ENCODE measurements around the gene TMEM19. TPM values are rescaled to one million over a fixed set of nuclear protein-coding genes. Genes with fewer than 3 reads are reported as not detected.

Gene TMEM19
- total RNA-seq = 10 to 100 TPM; 10.5 to 14.1 TPM
- 10 to 100 TPM; 28.0 to 49.0 TPM for polyA plus RNA-seq

DNA sequence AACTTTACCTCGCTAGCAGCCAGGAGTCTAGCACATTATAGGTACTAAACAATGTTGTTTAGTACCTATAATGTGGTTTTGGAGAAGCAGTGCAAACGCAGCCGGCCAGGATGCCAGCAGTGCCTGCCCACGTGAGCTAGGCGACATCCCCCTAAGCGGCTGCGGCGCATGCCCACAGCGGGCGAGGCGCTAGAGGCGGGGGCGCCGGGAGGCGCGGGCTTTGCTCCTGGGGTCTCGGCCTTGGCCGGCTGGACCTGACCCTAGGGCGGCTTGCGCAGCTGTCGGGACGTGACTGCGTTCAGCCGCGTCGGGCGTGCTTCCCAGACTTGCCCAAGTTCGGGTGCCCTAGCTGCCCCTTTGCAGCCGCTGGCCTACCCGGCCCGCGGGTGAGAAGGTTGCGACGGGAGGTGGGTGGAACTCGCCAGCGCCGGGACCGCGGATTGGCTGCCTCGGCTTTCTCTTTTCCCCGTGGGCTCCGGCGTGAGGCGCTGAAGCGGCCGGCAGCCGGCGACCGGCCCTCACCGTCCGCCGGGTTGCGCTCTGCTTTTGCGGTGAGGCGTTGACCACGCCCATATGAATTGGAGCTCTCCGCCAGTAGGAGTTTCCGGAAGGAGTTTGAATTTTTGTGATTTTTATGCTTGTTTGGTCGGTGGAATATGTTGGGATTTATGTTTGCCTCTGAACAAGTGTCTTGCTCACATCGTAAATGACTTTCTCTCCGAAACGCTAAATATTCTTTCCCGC is at the start of gene TMEM19:
TMEM19 (plus strand) TSS at position 169 of the 744 bp plus-strand sequence. CDS start 599 bp downstream, outside the sequence.
- H3K4me3 ChIP-seq (ENCODE audit: low read length in 2 of 2) = peak within 1 kb of the TSS; percentile 47 to 73
- Mint-ChIP-seq H3K27me3 (no peaks in the 10 kb centered on the region), H3K27ac (peak within 1 kb of the TSS; percentile 80 to 98 (median 95)), H3K4me1 (peaks cover 10 to 32% (median 17%) of the 10 kb centered on the region in 4 donors), H3K4me3 (peak within 1 kb of the TSS; percentile 92 to 99 (median 96)), H3K9me3 (no peaks in the 10 kb centered on the region), H3K36me3 (peaks cover 5 to 7% of the 10 kb centered on the region in 2 donors)
- H3K9me3 ChIP-seq (ENCODE audit: control insufficient read depth in 1 of 2, low read length in 2 of 2) = no peaks in the 10 kb centered on the region
- peaks cover 27% of the 10 kb centered on the region for H3K4me1 ChIP-seq (ENCODE audit: insufficient read depth, low read length)
- peak; percentile 82 to 86 (median 84) for DNase-seq
- H3K27ac ChIP-seq (ENCODE audit: low read depth, low read length) = peak within 1 kb of the TSS; percentile 72
- intact Hi-C loops (cut with micrococcal nuclease) = loop anchor here (1.0 kb wide), 3 partner anchors 22 to 153 kb away; partner anchors contain the start of genes RAB21, TBC1D15 and THAP2
- CTCF ChIA-PET (ENCODE audit: partially characterized antibody) = interaction anchor here (0.7 to 4.3 kb wide), 15 partner anchors 8 to 331 kb away, joined by 3 to 60 read pairs (median 4); partner anchors contain the start of genes RAB21, THAP2 and ZFC3H1
- POLR2A ChIA-PET (ENCODE audit: partially characterized antibody) = interaction anchor here (0.8 to 5.7 kb wide), 17 partner anchors 9 to 160 kb away, joined by 3 to 233 read pairs (median 4); partner anchors contain the start of genes RAB21, TBC1D15, THAP2 and ZFC3H1
- no peaks in the 10 kb centered on the region for H3K36me3 ChIP-seq (ENCODE audit: insufficient read depth, low read length)
- no peaks in the 10 kb centered on the region for H3K27me3 ChIP-seq (ENCODE audit: insufficient read depth, low read length)

DNA sequence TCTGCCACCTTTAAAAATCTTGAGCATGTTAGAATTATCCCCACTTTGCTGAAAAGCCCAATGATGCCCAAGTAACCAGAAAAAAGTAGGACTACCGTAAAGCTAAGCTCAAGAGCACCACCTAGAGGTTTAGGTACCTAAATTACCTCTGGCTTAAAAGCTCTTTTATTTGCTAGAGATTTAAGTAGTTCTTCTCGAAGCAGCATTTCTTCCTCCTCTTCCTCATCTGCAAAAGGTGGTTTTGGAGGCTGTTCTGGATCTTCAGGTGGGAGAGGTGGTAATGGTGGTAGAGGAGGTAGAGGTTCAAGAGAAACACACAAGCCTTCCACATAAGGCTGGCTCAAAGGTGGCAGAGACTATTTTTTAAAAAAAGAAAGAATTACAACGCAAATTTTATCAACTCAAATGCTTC is 49.2 kb upstream of the TMEM19 start:
- H3K36me3 ChIP-seq (ENCODE audit: insufficient read depth, low read length) = peaks cover 62% of the 10 kb centered on the region
- CTCF ChIA-PET (ENCODE audit: partially characterized antibody) = interaction anchor here (1.0 to 3.5 kb wide), 26 partner anchors 9 to 1757 kb away, joined by 3 to 42 read pairs (median 6); partner anchors contain the start of genes RAB21, TBC1D15, THAP2 and TMEM19
- no peak overlapping the region for H3K4me3 Mint-ChIP-seq

DNA sequence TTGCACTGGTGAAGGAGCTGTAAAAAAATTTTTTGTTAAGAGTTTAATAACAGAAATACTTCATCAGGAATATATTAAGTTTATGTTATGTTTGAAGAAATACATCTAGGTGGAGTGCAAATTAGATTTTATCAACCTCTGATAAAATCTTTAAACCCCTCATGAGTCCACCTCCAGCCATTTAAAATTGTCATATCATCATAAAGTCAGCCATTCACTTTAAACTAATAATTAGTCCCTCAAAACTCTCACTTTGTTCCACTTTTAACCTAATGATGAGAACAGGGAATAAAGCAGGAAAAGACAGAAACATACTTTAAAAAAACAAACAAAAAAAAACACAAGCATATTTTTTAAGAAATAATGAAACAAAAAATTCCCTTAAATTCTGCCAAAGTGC is 47.4 kb upstream of the TMEM19 start:
- Mint-ChIP-seq H3K27ac (peak overlapping the region in 6 of 7 donors; percentile 6 to 59 (median 50)), H3K4me1 (peaks cover 12 to 30% (median 13%) of the 10 kb centered on the region in 4 donors), H3K27me3 (no peaks in the 10 kb centered on the region), H3K9me3 (no peaks in the 10 kb centered on the region), H3K36me3 (peaks cover 33 to 72% of the 10 kb centered on the region in 2 donors), H3K4me3 (no peak overlapping the region)
- Histone ChIP-seq H3K9me3 (ENCODE audit: control insufficient read depth in 1 of 2, low read length in 2 of 2) (no peaks in the 10 kb centered on the region), H3K27ac (ENCODE audit: low read depth, low read length) (no peak overlapping the region), H3K36me3 (ENCODE audit: insufficient read depth, low read length) (peaks cover 54% of the 10 kb centered on the region), H3K4me3 (ENCODE audit: low read length in 2 of 2) (no peak overlapping the region), H3K4me1 (ENCODE audit: insufficient read depth, low read length) (no peaks in the 10 kb centered on the region), H3K27me3 (ENCODE audit: insufficient read depth, low read length) (no peaks in the 10 kb centered on the region)
- ChIA-PET POLR2A (ENCODE audit: partially characterized antibody) (no interaction called here), CTCF (ENCODE audit: partially characterized antibody) (interaction anchor here (0.8 to 3.5 kb wide), 7 partner anchors 7 to 1760 kb away, joined by 3 to 42 read pairs (median 6); partner anchors contain the start of genes THAP2 and ZFC3H1)
- DNase-seq = no peak
- intact Hi-C loops (cut with micrococcal nuclease) = no loop called here

More for the DNA sequence above, 49.2 kb upstream of the TMEM19 start:
- H3K4me3 ChIP-seq (ENCODE audit: low read length in 2 of 2) = no peak overlapping the region
- Mint-ChIP-seq H3K4me1 (peaks cover 6 to 17% (median 9%) of the 10 kb centered on the region in 4 donors), H3K27ac (peak overlapping the region; percentile 25 to 94 (median 83)), H3K27me3 (no peaks in the 10 kb centered on the region), H3K36me3 (peaks cover 37 to 76% of the 10 kb centered on the region in 2 donors), H3K9me3 (no peaks in the 10 kb centered on the region)
- no peaks in the 10 kb centered on the region for H3K9me3 ChIP-seq (ENCODE audit: control insufficient read depth in 1 of 2, low read length in 2 of 2)
- DNase-seq = peak in 4 of 5 donors; percentile 52 to 59 (median 53)
- POLR2A ChIA-PET (ENCODE audit: partially characterized antibody) = interaction anchor here (0.9 to 1.1 kb wide), 4 partner anchors 26 to 118 kb away, joined by 3 to 6 read pairs (median 5); partner anchors contain the start of genes RAB21, TMEM19 and ZFC3H1
- no peak overlapping the region for H3K27ac ChIP-seq (ENCODE audit: low read depth, low read length)
- no peaks in the 10 kb centered on the region for H3K4me1 ChIP-seq (ENCODE audit: insufficient read depth, low read length)
- intact Hi-C loops (cut with micrococcal nuclease) = loop anchor here (1.0 to 2.0 kb wide), 3 partner anchors 26 to 221 kb away; partner anchors contain the start of gene ZFC3H1
- no peaks in the 10 kb centered on the region for H3K27me3 ChIP-seq (ENCODE audit: insufficient read depth, low read length)

- Histone ChIP-seq H3K36me3 (ENCODE audit: insufficient read depth, low read length) (peaks cover 52% of the 10 kb centered on the region), H3K27ac (ENCODE audit: low read depth, low read length) (no peak overlapping the region), H3K4me1 (ENCODE audit: insufficient read depth, low read length) (no peaks in the 10 kb centered on the region), H3K4me3 (ENCODE audit: low read length in 2 of 2) (no peak overlapping the region), H3K9me3 (ENCODE audit: control insufficient read depth in 1 of 2, low read length in 2 of 2) (no peaks in the 10 kb centered on the region), H3K27me3 (ENCODE audit: insufficient read depth, low read length) (no peaks in the 10 kb centered on the region)
- peaks cover 14 to 34% (median 15%) of the 10 kb centered on the region in 4 donors for H3K4me1 Mint-ChIP-seq
- H3K4me3 Mint-ChIP-seq = no peak overlapping the region
- ChIA-PET CTCF (ENCODE audit: partially characterized antibody) (interaction anchor here (0.7 to 1.2 kb wide), 2 partner anchors 107 to 207 kb away, joined by 3 to 4 read pairs; no protein-coding TSS in a partner anchor), POLR2A (ENCODE audit: partially characterized antibody) (no interaction called here)
- peak overlapping the region; percentile 20 to 78 (median 38) for H3K27ac Mint-ChIP-seq
- intact Hi-C loops (cut with micrococcal nuclease) = no loop called here
- DNase-seq = no peak
- no peaks in the 10 kb centered on the region for H3K27me3 Mint-ChIP-seq
- peaks cover 37 to 74% of the 10 kb centered on the region in 2 donors for H3K36me3 Mint-ChIP-seq
- H3K9me3 Mint-ChIP-seq = no peaks in the 10 kb centered on the region
Observed at GRCh38 chr12:71639341-71639760, 46.5 kb upstream of the TMEM19 start.

DNA sequence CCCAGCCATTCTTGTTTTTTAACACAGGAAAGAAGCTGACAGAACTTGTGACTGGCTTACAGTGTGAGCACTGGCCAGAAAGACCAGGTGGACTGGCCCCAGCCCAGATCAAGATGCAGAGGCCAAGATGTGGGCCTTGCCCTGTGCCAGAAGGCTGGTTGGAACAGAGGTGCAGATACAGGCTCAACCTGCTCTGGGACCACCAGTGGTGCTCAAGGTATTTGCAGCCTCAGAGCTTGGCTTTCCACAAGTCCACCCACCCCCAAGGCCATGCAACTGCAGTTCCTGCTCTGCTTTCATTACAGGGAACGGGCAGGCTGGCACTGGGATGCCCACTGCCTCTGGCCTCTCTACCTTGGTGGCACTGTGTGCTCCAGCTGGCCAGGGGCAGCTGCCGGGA is 45.6 kb upstream of the TMEM19 start:
- POLR2A ChIA-PET (ENCODE audit: partially characterized antibody) = no interaction called here

GRCh38 chr12:71641390-71641789 is 44.5 kb upstream of the TMEM19 start:
- ChIA-PET POLR2A (ENCODE audit: partially characterized antibody) (no interaction called here), CTCF (ENCODE audit: partially characterized antibody) (no interaction called here)
- H3K27ac ChIP-seq (ENCODE audit: low read depth, low read length) = no peak overlapping the region
- no peaks in the 10 kb centered on the region for H3K27me3 ChIP-seq (ENCODE audit: insufficient read depth, low read length)
- Mint-ChIP-seq H3K27ac (peak overlapping the region in 5 of 7 donors; percentile 30 to 72 (median 45)), H3K4me3 (no peak overlapping the region), H3K9me3 (no peaks in the 10 kb centered on the region), H3K27me3 (no peaks in the 10 kb centered on the region), H3K4me1 (peaks cover 15 to 38% (median 18%) of the 10 kb centered on the region in 4 donors), H3K36me3 (peaks cover 35 to 71% of the 10 kb centered on the region in 2 donors)
- H3K36me3 ChIP-seq (ENCODE audit: insufficient read depth, low read length) = peaks cover 44% of the 10 kb centered on the region
- intact Hi-C loops (cut with micrococcal nuclease) = no loop called here
- DNase-seq = no peak
- H3K4me3 ChIP-seq (ENCODE audit: low read length in 2 of 2) = no peak overlapping the region
- H3K4me1 ChIP-seq (ENCODE audit: insufficient read depth, low read length) = no peaks in the 10 kb centered on the region
- H3K9me3 ChIP-seq (ENCODE audit: control insufficient read depth in 1 of 2, low read length in 2 of 2) = no peaks in the 10 kb centered on the region

More for the DNA sequence above, 45.6 kb upstream of the TMEM19 start:
- H3K27me3 Mint-ChIP-seq = no peaks in the 10 kb centered on the region
- H3K4me1 ChIP-seq (ENCODE audit: insufficient read depth, low read length) = no peaks in the 10 kb centered on the region
- H3K4me3 Mint-ChIP-seq = no peak overlapping the region
- H3K9me3 ChIP-seq (ENCODE audit: control insufficient read depth in 1 of 2, low read length in 2 of 2) = no peaks in the 10 kb centered on the region
- no peak for DNase-seq
- no peaks in the 10 kb centered on the region for H3K27me3 ChIP-seq (ENCODE audit: insufficient read depth, low read length)
- CTCF ChIA-PET (ENCODE audit: partially characterized antibody) = interaction anchor here (0.8 to 1.2 kb wide), 2 partner anchors 11 to 106 kb away, joined by 3 read pairs; no protein-coding TSS in a partner anchor
- no peak overlapping the region for H3K27ac Mint-ChIP-seq
- H3K36me3 Mint-ChIP-seq = peaks cover 36 to 71% of the 10 kb centered on the region in 2 donors
- intact Hi-C loops (cut with micrococcal nuclease) = no loop called here
- H3K4me1 Mint-ChIP-seq = peaks cover 16 to 38% (median 18%) of the 10 kb centered on the region in 4 donors
- no peaks in the 10 kb centered on the region for H3K9me3 Mint-ChIP-seq
- peak overlapping the region; percentile 6 for H3K27ac ChIP-seq (ENCODE audit: low read depth, low read length)
- peaks cover 50% of the 10 kb centered on the region for H3K36me3 ChIP-seq (ENCODE audit: insufficient read depth, low read length)
- no peak overlapping the region for H3K4me3 ChIP-seq (ENCODE audit: low read length in 2 of 2)

All from CD4-positive, alpha-beta memory T cell (primary cell).